HFFc6 (cell line): ENCODE data around the gene TBL1Y. TPM values are rescaled to one million over a fixed set of nuclear protein-coding genes. Genes with fewer than 3 reads are reported as not detected.
"Not testable (repeated sequence)": the region's sequence is repeated elsewhere in the genome, so short reads cannot be mapped to it uniquely, and the experiment has no call there.

Experiments
- DNase-seq: peaks from one replicate; pipeline ENCODE4 v3.0.0-alpha.2; 2018
- H3K27ac Mint-ChIP-seq: 2 replicates; pipeline ENCODE4 v1.8.0; 2020; ENCODE audit warnings: mild to moderate bottlenecking, mixed read lengths
- H3K27me3 Mint-ChIP-seq: 2 replicates; pipeline ENCODE4 v1.8.0; 2021; ENCODE audit warnings: mild to moderate bottlenecking, moderate library complexity, mixed read lengths; ENCODE audit not compliant: insufficient read depth
- H3K36me3 Mint-ChIP-seq: 2 replicates; pipeline ENCODE4 v1.8.0; 2021; ENCODE audit warnings: low read depth, mixed read lengths
- H3K4me1 Mint-ChIP-seq: 2 replicates; pipeline ENCODE4 v1.8.0; 2020; ENCODE audit warnings: low read depth, mixed read lengths
- H3K4me3 Mint-ChIP-seq: 2 replicates; pipeline ENCODE4 v1.8.0; 2020; ENCODE audit warnings: mild to moderate bottlenecking, moderate library complexity, mixed read lengths
- H3K9me3 Mint-ChIP-seq: 2 replicates; pipeline ENCODE4 v1.8.0; 2020; ENCODE audit warnings: mild to moderate bottlenecking, mixed read lengths
- total RNA-seq, 6 experiments: library from RNA; stranded (reverse); fragmentation: NEBNext Ultra II Directional; extraction: Animal tissue kit (Norgen Biotek cat#: 25700); gene quantifications; 2 replicates in 1 of 6; 3 replicates in 5 of 6; pipeline ENCODE4 v1.2.3, GENCODE V29; 2021
- TF ChIP-seq, protein P1 (sequence below): fragments of 200-600 bp; sonication (generic); IDR thresholded peaks from 2 replicates; pipeline ENCODE4 v1.5.0; 2021; ENCODE audit warnings: antibody characterized with exemption, mild to moderate bottlenecking

The TBL1Y gene
- total RNA-seq, 6 experiments from 2014 or later, result not detected

DNA sequence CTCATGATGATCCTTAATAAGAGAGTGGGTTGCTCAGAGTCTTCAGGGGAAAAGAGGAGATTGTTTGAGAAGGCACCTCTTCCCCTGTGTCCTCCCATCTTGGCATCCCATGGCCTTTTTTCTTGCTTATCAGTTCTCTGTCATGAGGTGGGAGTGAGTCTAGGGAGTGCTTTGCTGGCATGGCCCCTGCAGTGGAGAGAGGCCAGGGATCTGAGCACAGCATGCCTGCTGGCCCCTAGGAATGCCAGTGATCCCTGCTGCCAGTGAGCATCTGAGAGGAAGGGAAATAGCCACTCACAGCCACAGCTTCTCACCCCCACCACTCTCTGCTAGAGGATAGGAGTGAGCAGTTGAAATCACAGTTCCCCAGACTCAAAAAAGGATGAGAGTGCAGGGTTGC lies 168.2 kb downstream of the TBL1Y start:
- TF ChIP-seq, protein P1, sequence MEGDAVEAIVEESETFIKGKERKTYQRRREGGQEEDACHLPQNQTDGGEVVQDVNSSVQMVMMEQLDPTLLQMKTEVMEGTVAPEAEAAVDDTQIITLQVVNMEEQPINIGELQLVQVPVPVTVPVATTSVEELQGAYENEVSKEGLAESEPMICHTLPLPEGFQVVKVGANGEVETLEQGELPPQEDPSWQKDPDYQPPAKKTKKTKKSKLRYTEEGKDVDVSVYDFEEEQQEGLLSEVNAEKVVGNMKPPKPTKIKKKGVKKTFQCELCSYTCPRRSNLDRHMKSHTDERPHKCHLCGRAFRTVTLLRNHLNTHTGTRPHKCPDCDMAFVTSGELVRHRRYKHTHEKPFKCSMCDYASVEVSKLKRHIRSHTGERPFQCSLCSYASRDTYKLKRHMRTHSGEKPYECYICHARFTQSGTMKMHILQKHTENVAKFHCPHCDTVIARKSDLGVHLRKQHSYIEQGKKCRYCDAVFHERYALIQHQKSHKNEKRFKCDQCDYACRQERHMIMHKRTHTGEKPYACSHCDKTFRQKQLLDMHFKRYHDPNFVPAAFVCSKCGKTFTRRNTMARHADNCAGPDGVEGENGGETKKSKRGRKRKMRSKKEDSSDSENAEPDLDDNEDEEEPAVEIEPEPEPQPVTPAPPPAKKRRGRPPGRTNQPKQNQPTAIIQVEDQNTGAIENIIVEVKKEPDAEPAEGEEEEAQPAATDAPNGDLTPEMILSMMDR, result no peak
- Mint-ChIP-seq H3K36me3 (no peaks in the 10 kb centered on the region), H3K27ac (no peak overlapping the region), H3K27me3 (no peaks in the 10 kb centered on the region), H3K9me3 (0 out of 2 replicates have a peak, but pooled peaks cover 3% of the 10 kb centered on the region), H3K4me1 (no peaks in the 10 kb centered on the region), H3K4me3 (no peak overlapping the region)
- DNase-seq, result no peak

DNA sequence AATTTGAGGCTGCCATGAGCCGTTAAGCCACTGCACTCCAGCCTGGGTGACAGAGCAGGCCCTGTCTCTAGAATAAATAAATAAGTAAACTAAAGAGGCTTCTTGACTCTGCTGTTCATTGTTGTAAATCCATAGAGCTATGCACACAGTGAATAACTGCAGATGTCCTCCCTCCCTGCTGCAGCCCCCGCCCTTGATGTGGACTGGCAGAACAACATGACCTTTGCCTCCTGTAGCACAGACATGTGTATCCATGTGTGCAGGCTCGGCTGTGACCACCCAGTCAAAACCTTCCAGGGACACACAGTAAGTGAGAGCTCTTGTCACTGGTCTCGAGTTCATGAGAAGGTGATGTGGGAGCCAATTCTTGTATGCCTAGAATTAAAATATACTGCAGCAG lies 170.1 kb downstream of the TBL1Y start:
- not testable (repeated sequence) for H3K4me3 Mint-ChIP-seq, H3K36me3 Mint-ChIP-seq, H3K27ac Mint-ChIP-seq, DNase-seq, H3K4me1 Mint-ChIP-seq, H3K27me3 Mint-ChIP-seq, H3K9me3 Mint-ChIP-seq

DNA sequence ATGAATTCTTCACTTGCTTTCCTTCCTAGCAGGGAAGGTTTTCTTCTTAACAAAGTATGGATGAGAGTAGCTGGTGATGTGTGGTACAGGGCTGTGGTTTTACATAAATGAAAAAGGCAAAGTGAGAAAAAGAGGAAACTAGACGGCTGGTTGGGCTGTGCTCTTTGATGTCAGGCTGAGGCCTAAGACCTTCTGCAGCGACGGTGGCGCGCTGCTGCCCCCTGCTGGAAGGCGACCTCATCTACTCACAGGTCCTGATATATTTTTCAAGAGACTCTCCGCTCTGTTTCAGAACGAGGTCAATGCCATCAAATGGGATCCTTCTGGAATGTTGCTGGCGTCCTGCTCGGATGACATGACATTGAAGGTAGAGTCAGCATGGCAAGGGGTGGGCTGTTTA lies 175.1 kb downstream of the TBL1Y start:
- H3K4me3 Mint-ChIP-seq, result no peak overlapping the region
- TF ChIP-seq, protein P1, result peak; percentile 80
- no peaks in the 10 kb centered on the region for H3K27me3 Mint-ChIP-seq
- H3K36me3 Mint-ChIP-seq, result no peaks in the 10 kb centered on the region
- no peak overlapping the region for H3K27ac Mint-ChIP-seq
- peak; percentile 10 for DNase-seq
- H3K4me1 Mint-ChIP-seq, result no peaks in the 10 kb centered on the region
- no peaks in the 10 kb centered on the region for H3K9me3 Mint-ChIP-seq

DNA sequence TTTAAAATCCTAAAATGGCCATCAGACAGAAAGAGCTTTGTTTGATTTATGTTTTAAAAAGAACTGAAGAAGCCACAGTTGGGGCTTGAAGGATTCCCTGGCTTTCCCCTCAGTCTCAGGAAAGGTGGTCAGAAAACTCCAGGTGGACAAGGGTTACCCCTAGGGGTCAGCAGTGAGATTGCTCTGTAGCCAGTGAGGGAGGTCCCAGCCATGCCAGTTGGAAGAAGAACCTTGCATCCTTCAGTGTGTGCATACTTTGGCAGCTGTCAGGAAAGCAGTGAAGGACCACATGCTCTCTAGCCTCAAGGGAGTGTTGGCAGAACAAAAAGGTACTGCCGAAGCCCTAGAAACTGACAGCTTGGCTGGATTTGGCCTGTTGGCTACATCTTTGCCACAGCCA lies 182.3 kb downstream of the TBL1Y start:
- Mint-ChIP-seq H3K4me3 (no peak overlapping the region), H3K4me1 (no peaks in the 10 kb centered on the region), H3K9me3 (no peaks in the 10 kb centered on the region), H3K27me3 (no peaks in the 10 kb centered on the region), H3K36me3 (no peaks in the 10 kb centered on the region), H3K27ac (no peak overlapping the region)
- DNase-seq, result no peak
- TF ChIP-seq, protein P1, result no peak

DNA sequence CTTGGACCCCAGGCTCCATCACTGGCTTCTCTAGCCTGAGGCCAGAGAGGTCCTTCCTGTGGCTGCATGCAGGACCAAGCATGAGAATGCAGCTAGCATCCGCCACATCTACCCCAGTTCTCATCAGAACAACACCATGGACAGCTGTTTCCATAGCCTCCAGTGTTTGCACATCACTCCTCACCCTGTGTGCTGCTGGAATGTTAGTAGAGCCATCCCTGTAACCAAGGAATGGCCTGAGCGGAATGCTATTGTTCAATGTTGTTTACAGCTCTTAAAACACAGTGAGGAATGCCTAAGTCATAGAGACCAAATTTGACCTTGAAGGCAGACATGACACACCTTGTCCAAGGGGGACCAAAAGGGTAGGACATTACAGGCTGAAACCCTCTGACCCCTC lies 183.9 kb downstream of the TBL1Y start:
- TF ChIP-seq, protein P1, result no peak
- Mint-ChIP-seq H3K27ac (no peak overlapping the region), H3K27me3 (no peaks in the 10 kb centered on the region), H3K4me1 (no peaks in the 10 kb centered on the region), H3K9me3 (no peaks in the 10 kb centered on the region), H3K4me3 (no peak overlapping the region), H3K36me3 (no peaks in the 10 kb centered on the region)
- no peak for DNase-seq

DNA sequence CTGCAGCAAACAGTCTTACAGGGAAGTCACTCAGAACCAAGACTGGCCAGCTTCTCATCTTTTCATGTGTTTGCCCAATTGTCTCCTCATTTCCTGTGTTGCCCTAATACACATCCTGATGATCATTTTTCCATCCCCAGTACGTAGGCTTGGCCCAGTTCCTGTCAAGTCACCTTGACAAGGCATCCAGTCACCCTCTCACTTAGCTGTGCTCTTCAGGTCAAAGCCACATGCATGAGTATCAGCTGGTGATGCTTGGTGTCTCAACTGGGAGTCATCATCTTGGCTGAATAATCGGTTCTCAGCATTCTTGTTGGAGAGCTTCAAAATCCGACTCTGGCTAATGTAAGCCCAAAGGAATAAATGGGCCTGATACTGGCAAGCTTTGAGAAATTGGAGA lies 186.5 kb downstream of the TBL1Y start:
- Mint-ChIP-seq H3K27me3 (no peaks in the 10 kb centered on the region), H3K36me3 (no peaks in the 10 kb centered on the region), H3K27ac (no peak overlapping the region), H3K4me3 (no peak overlapping the region), H3K9me3 (no peaks in the 10 kb centered on the region), H3K4me1 (no peaks in the 10 kb centered on the region)
- no peak for DNase-seq
- TF ChIP-seq, protein P1, result no peak
